Transverse colon (tissue), 4 donors: ENCODE data around the gene STK11. TPM values are rescaled to one million over a fixed set of nuclear protein-coding genes. Genes with fewer than 3 reads are reported as not detected.

Source experiments
- DNase-seq: peaks from one replicate; pipeline ENCODE4 v3.0.0-alpha.2; 2019
- H3K27ac ChIP-seq, 4 donors: fragments of 200-600 bp; sonication (generic); 2 replicates each; pipeline ENCODE4 v1.5.1; 2016 to 2018; ENCODE audit warnings: inconsistent platforms in 4 of 4
- H3K27me3 ChIP-seq: fragments of 200-600 bp; sonication (generic); 2 replicates; pipeline ENCODE4 v1.5.1; 2017; ENCODE audit warnings: inconsistent platforms
- H3K36me3 ChIP-seq, 4 donors: fragments of 200-600 bp; sonication (generic); 2 replicates each; pipeline ENCODE4 v1.5.1; 2017 to 2019; ENCODE audit warnings: inconsistent platforms in 4 of 4
- H3K4me1 ChIP-seq, 4 donors: fragments of 200-600 bp; sonication (generic); 2 replicates each; pipeline ENCODE4 v1.5.1; 2017 to 2020; ENCODE audit warnings: inconsistent platforms in 4 of 4
- H3K4me3 ChIP-seq, 4 donors: fragments of 200-600 bp; sonication (generic); 1 replicate in 1 of 4; 2 replicates in 3 of 4; pipeline versions ENCODE4 v1.5.1 to v1.6.1; 2017 to 2019; ENCODE audit warnings: inconsistent platforms in 4 of 4
- H3K9me3 ChIP-seq, 2 donors: fragments of 200-600 bp; sonication (generic); 2 replicates each; pipeline ENCODE4 v1.5.1; 2017 to 2019; ENCODE audit warnings: inconsistent platforms in 2 of 2
- EP300 ChIP-seq: sonication (generic); formaldehyde crosslinking; IDR thresholded peaks from one replicate; pipeline ENCODE4 v1.6.1; 2017; ENCODE audit warnings: antibody characterized with exemption, low read depth
- POLR2A ChIP-seq: fragments of 450-650 bp; IDR thresholded peaks from one replicate; pipeline ENCODE4 v1.6.1; 2016; ENCODE audit warnings: antibody characterized with exemption, mild to moderate bottlenecking, moderate library complexity
- POLR2AphosphoS5 ChIP-seq, 3 donors: sonication (generic); formaldehyde crosslinking; IDR thresholded peaks; one replicate each; pipeline ENCODE4 v1.6.1; 2016; ENCODE audit warnings: antibody characterized with exemption in 3 of 3
- WGBS, 2 donors: methylation state at CpG; one replicate each; pipeline ENCODE4 v1.1.5; 2018; ENCODE audit warnings: low coverage in 1 of 2; 5-methylcytosine and 5-hydroxymethylcytosine counted together
- in situ Hi-C, 4 donors: fragments of 200-750 bp; cut with MboI; loops; one replicate each; pipeline versions ENCODE4 v1.15.0 to v1.15.1; 2017; ENCODE audit warnings: low sequenced_read_pairs in 3 of 4, low pct_ligation_motif_present in 1 of 4, low pct_unique_long_range_greater_than_20kb in 1 of 4
- intact Hi-C: fragments of 100-400 bp; cut with DNase I; formaldehyde crosslinking; loops from one replicate; pipeline ENCODE4 v1.15.1; 2023; ENCODE audit warnings: low total_unique reads
- total RNA-seq, 4 donors: library from RNA; depleted of rRNA; stranded (reverse); fragments of >200 nt; gene quantifications; one replicate each; pipeline ENCODE4 v1.1.0, GENCODE V29; 2016
- TF ChIP-seq, protein P1 (sequence below), 5 experiments: fragments of 200-600 bp in 3 of 5; fragments of 450-650 bp in 2 of 5; sonication (generic) in 3 of 5; IDR thresholded peaks; 1 replicate in 2 of 5; 2 replicates in 3 of 5; pipeline ENCODE4 v1.5.1; 2016 to 2017; ENCODE audit warnings: antibody characterized with exemption in 5 of 5, inconsistent platforms in 3 of 5, mild to moderate bottlenecking in 2 of 5, moderate library complexity in 1 of 5

STK11 gene
- total RNA-seq, 4 donors from 2014 or later = 93.7 to 152 (median 103) TPM

DNA sequence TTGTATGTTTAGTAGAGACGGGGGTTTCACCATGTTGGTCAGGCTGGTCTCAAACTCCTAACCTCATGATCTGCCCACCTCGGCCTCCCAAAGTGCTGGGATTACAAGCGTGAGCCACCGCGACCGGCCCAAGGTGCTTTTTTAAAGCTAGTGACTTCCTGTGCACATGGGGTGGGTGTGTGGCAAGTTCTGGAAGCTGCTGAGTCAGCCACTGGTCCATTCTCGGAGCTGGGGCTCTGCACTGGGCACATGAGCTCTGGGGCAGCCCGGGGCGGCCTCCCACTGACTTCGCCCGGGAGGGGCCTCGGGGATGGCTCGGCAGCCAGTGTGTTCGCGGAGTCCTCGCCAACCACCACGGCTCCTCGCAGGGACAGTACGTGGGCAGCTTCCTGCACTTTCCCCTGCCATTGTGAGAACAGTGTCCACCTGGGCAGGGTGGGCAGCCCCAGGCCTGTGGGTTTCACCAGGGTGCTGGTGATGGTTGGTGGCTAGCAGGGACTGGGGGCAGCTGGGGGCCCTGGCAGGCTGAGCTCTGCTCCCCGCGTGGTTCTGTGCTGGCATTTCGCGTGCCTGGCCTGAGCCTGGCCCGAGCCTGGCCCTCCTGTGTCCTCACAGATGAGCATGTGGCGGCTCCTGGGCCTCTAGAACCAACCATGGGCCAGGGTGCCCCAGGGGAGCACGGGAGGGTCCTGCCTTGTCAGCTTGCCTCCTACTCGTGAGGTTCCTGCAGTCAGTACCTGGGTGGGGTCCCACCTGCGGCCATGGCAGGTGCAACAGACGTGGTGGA lies 20.1 kb downstream of the STK11 start:
- H3K9me3 ChIP-seq = no peaks in the 10 kb centered on the region
- H3K27me3 ChIP-seq = no peaks in the 10 kb centered on the region
- H3K36me3 ChIP-seq = peaks cover 0 to 25% (median 6%) of the 10 kb centered on the region in 4 donors
- H3K27ac ChIP-seq = no peak overlapping the region
- WGBS, 2 donors = 84% methylated on average over 17 of the region's 29 CpGs; no CpG with 5 or more reads in 1 of the 2 donors
- no peak overlapping the region for H3K4me3 ChIP-seq
- intact Hi-C loops (no loop called here), in situ Hi-C loops (no loop called here)
- peaks cover 0 to 10% (median 1%) of the 10 kb centered on the region in 4 donors for H3K4me1 ChIP-seq
- no peak for TF ChIP-seq POLR2AphosphoS5 (IDR thresholded peaks at IDR 0.05)
- TF ChIP-seq, protein P1, sequence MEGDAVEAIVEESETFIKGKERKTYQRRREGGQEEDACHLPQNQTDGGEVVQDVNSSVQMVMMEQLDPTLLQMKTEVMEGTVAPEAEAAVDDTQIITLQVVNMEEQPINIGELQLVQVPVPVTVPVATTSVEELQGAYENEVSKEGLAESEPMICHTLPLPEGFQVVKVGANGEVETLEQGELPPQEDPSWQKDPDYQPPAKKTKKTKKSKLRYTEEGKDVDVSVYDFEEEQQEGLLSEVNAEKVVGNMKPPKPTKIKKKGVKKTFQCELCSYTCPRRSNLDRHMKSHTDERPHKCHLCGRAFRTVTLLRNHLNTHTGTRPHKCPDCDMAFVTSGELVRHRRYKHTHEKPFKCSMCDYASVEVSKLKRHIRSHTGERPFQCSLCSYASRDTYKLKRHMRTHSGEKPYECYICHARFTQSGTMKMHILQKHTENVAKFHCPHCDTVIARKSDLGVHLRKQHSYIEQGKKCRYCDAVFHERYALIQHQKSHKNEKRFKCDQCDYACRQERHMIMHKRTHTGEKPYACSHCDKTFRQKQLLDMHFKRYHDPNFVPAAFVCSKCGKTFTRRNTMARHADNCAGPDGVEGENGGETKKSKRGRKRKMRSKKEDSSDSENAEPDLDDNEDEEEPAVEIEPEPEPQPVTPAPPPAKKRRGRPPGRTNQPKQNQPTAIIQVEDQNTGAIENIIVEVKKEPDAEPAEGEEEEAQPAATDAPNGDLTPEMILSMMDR (IDR thresholded peaks at IDR 0.05) = no peak
- TF ChIP-seq POLR2A = no peak
- TF ChIP-seq EP300 = no peak
- DNase-seq = no peak

DNA sequence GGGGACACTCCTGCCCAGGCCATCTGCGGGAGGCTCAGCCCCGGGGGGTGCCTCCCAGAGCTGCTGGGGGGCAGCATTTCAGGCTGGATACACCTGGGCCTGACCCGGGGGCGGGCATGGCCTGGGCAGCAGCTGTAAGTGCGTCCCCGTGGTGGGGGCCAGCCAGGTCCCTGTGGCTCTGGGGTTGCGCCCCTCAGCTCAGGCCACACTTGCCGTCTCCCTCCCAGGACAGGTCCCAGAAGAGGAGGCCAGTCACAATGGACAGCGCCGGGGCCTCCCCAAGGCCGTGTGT lies 20.6 kb downstream of the STK11 start:
- Histone ChIP-seq H3K4me3 (no peak overlapping the region), H3K4me1 (peaks cover 0 to 10% (median 1%) of the 10 kb centered on the region in 4 donors), H3K27ac (no peak overlapping the region), H3K9me3 (no peaks in the 10 kb centered on the region), H3K27me3 (no peaks in the 10 kb centered on the region), H3K36me3 (peaks cover 0 to 20% (median 6%) of the 10 kb centered on the region in 4 donors)
- DNase-seq = no peak
- TF ChIP-seq EP300 = no peak
- no peak for TF ChIP-seq POLR2A
- TF ChIP-seq POLR2AphosphoS5 (IDR thresholded peaks at IDR 0.05) = no peak
- TF ChIP-seq, protein P1 (IDR thresholded peaks at IDR 0.05) = no peak
- in situ Hi-C loops = no loop called here
- WGBS, 2 donors = 96% methylated on average over 11 of the region's 11 CpGs; no CpG with 5 or more reads in 1 of the 2 donors
- intact Hi-C loops = no loop called here

DNA sequence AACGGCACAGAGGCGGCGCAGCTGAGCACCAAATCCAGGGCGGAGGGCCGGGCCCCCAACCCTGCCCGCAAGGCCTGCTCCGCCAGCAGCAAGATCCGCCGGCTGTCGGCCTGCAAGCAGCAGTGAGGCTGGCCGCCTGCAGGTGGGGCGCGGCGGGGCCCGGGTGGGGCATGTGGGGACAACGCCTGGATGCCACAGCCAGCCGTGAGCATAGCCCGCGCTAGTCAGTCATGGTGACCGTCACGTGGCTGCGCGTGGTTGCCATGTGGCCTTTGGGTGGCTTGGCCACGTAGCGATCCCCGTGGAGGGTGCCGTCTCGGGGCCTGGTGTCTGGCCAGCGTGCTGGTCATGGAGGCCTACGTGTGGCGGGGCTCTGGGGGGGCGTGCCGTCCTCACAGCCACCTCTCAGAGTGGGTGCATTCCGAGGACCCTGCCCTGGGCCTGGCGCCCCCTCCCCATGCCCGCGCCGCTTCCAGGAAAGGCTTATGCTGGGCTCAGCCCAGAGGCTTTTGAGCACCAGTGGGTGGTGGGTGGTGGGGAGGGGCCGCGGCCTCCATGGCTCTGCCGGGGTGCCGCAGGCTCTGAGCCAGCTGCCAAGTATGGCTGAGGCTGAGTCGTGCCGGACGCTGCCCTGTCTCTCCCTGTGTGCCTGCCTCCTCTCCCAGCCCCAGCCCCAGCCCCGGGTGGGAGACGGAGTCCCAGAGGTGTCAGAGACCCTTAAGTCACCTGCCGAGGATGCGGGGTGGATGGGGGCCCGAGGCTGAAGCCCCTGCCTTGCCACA lies 21.1 kb downstream of the STK11 start:
- intact Hi-C loops = no loop called here
- in situ Hi-C loops = no loop called here
- no peak for DNase-seq
- Histone ChIP-seq H3K27ac (no peak overlapping the region), H3K4me1 (peaks cover 0 to 8% (median under 1%) of the 10 kb centered on the region in 4 donors), H3K4me3 (no peak overlapping the region), H3K36me3 (peaks cover 0 to 20% (median 6%) of the 10 kb centered on the region in 4 donors), H3K9me3 (no peaks in the 10 kb centered on the region), H3K27me3 (no peaks in the 10 kb centered on the region)
- TF ChIP-seq POLR2AphosphoS5 (IDR thresholded peaks at IDR 0.05) = no peak
- TF ChIP-seq EP300 = no peak
- WGBS, 2 donors = 91% methylated on average over 30 of the region's 50 CpGs; no CpG with 5 or more reads in 1 of the 2 donors

DNA sequence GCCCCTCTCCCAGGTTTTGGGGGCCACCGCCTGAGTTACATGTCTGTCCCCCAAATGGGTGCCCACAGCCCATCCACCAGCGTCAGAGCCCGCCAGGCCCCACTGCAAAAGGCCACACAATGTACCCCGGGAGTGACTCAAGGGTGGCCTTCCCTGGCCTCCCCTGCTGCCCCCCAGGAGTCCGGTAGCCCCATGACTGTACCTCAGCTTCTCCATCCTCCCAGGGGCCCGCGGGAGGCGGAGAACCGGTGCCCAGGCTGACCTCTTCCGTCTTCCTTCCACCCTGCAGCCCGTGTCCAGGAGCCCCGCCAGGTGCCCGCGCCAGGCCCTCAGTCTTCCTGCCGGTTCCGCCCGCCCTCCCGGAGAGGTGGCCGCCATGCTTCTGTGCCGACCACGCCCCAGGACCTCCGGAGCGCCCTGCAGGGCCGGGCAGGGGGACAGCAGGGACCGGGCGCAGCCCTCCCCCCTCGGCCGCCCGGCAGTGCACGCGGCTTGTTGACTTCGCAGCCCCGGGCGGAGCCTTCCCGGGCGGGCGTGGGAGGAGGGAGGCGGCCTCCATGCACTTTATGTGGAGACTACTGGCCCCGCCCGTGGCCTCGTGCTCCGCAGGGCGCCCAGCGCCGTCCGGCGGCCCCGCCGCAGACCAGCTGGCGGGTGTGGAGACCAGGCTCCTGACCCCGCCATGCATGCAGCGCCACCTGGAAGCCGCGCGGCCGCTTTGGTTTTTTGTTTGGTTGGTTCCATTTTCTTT lies 21.9 kb downstream of the STK11 start:
- no peaks in the 10 kb centered on the region for H3K9me3 ChIP-seq
- in situ Hi-C loops (no loop called here), intact Hi-C loops (loop anchor here (1.0 kb wide), 1 partner anchor 30 kb away; no protein-coding TSS in a partner anchor)
- H3K27me3 ChIP-seq = no peaks in the 10 kb centered on the region
- no peak overlapping the region for H3K27ac ChIP-seq
- peaks cover under 1 to 10% (median 5%) of the 10 kb centered on the region in 4 donors for H3K4me1 ChIP-seq
- DNase-seq = no peak
- H3K36me3 ChIP-seq = peaks cover 0 to 20% (median 6%) of the 10 kb centered on the region in 4 donors
- 91% methylated on average over 55 of the region's 56 CpGs; no CpG with 5 or more reads in 1 of the 2 donors for WGBS, 2 donors
- no peak for TF ChIP-seq POLR2AphosphoS5 (IDR thresholded peaks at IDR 0.05)
- TF ChIP-seq EP300 = no peak
- no peak overlapping the region for H3K4me3 ChIP-seq
